Measurements from ENCODE around the gene DEXI.
"Not testable (repeated sequence)": the region's sequence is repeated elsewhere in the genome, so short reads cannot be mapped to it uniquely, and the experiment has no call there.

Gene DEXI

GRCh38 chr16:10926094-10926493, 16.2 kb downstream of the DEXI start:
- no peak for DNase-seq

DNA sequence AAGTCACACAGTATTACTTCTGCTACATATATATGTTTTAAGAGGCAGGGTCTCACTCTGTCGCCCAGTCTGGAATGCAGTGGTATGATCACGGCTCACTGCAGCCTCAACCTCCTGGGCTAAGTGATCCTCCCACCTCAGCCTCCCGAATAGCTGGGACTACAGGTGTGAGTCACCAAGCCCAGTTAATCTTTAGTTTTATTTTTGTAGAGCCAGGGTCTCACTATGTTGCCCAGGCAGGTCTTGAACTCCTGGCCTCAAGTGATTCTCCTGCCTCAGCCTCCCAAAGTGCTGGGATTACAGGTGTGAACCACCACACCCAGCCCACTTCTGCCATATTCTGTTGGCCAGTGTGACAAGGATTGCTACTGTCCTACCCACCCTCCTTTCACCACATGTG, 17.0 kb downstream of the DEXI start:
- not testable (repeated sequence) for DNase-seq

- DNase-seq, result no peak
Measured at GRCh38 chr16:10923650-10924214, 18.5 kb downstream of the DEXI start.

DNA sequence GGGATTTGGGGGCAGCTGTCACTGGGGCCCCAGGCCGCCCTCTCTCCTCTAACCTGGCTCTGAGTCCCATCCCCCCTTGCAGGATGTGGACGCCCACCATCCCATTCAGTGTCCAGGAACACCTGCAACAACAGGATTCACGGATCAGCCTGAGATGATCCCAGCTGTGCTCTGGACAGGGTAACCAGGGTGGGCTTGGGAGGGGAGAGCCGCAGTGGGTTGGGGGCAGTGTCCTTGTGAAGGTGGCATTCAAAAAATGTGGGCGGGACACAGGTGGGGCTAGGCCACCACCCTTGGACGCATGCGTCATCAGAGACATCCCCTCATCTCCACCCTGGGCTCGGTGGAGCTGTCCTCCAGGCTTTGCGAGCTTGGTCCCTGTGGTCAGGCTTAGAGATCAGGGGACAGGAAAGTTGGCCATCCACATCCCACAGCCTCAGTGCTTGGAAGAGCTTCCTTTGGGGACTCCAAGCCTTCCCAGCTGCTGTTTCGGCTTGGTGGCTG, 19.1 kb downstream of the DEXI start:
- DNase-seq, result no peak

DNA sequence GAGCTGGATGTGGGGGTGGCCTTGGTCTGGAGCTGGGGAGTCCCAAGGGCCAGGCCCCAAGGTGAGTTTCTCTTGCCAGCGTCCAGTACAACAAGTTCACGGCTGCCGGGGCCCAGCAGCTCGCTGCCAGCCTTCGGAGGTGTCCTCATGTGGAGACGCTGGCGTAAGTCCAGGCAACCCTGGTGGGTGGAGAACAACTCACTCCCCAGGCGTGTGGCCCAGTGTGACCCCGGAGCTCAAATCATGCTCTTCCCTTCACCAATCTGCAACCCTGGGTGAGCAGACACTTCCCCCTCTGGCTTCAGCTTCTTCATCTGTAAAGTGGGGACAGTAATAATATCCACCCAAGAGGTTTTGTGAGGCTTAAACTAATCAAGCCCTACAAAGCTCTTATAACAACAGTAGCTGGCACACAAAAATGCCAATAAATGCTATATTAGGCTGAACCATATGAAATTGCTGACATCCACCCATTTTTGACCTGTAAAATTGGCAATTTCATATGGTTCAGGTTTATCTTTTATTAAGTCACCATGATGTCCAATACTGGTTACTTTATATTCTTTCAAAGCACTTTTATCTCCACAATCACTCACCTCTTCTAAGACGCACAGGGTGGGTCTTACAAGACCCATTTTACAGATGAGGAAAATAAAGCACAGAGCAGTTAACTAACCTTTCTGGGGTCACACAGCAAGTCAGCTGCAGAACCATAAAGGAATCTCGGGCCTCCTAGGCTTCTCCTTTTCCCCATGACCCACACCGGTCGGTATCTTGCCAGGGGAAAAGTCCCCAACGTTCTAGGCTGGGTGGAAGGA, 19.7 kb downstream of the DEXI start:
- no peak for DNase-seq

- no peak for DNase-seq
Measured at GRCh38 chr16:10921536-10922327, 20.5 kb downstream of the DEXI start.

DNA sequence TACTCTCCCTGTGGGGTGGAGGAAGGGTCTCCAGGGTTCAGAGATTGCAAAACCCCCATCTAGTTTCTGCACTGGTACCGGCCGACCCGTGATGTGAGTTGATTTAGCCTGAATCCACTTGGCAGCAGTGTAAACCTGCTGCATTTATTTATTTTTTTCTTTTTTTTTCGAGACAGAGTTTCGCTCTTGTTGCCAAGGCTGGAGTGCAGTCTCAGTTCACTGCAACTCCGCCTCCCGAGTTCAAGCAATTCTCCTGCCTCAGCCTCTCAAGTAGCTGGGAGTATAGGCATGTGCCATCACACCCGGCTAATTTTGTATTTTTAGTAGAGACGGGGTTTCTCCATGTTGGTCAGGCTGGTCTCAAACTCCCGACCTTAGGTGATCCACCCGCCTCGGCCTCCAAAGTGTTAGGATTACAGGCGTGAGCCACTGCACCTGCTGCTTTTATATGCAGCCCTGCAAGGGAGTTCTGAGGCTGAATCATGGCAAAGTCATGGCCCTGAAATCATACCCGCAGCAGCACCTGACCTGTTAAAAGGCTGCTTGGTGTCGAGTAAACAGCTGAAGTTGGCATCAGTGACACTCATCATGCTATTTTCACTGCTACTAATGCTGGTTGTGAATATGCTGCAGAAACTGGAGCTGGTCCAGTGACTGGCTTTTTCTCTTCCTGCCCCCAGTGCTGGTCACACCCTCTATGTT, 21.4 kb downstream of the DEXI start:
- no peak for DNase-seq

DNA sequence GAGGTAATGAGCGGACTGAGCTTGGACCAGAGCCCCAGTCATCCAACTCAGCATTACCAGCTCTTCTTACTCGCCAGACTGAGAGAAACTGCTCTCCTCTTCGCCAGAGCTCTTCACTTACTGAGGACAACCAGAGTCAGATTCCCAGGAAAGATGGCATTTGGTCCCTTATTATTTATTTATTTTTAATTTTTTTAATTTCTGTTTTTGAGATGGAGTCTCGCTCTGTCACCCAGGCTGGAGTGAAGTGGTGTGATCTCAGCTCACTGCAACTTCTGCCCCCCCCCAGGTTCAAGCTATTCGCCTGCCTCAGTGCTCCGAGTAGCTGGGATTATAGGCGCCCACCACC, 23.3 kb downstream of the DEXI start:
- no peak for DNase-seq

DNA sequence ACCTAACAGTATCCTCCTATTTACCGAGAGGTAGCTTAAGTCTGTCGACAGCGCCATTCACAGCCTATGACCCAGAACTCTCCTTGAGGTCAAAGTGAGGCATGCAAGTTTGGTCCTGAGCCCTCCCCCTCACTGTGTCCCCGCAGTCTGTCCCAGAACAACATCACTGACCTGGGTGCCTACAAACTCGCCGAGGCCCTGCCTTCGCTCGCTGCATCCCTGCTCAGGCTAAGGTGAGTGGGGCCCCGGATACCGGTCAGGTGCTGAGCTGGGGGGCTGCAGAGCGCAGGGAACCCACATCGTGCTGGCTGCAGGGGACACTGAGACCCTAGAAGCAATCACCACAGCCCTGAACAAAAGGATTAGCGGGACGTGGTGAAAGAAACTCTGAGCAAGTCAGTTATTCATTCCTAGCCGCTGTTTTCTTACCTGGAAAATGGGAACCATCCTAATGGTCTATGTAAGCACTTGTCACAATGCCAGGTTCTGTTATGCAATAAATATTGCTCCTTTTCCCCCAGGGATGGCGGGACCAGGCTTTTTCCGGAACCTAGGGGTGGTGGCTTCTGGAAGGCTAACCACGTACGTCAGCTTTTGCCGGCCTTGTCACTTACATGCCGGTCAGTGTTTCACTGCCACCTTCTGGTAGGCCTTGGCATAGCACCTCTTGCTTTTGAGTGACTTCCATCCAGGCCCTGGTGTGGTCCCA, 23.8 kb downstream of the DEXI start:
- peak; percentile 89 for DNase-seq

DNA sequence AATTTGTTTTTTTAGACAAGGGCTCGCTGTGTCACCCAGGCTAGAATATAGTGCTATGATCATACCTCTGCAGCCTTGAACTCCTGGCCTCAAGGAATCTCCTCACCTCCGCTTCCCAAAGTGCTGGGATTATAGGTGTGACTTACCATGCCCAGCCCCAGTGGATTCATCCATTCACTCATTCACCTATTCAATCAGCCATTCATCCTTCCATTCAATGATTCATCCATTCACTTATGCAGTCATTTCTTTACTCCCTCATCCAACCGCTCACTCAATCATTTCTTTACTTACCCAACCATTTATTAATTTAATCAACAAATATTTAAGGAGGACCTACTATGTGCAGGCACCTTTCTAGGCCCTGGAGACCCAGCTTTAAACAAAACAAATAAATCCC, 25.7 kb downstream of the DEXI start:
- DNase-seq, result no peak

DNA sequence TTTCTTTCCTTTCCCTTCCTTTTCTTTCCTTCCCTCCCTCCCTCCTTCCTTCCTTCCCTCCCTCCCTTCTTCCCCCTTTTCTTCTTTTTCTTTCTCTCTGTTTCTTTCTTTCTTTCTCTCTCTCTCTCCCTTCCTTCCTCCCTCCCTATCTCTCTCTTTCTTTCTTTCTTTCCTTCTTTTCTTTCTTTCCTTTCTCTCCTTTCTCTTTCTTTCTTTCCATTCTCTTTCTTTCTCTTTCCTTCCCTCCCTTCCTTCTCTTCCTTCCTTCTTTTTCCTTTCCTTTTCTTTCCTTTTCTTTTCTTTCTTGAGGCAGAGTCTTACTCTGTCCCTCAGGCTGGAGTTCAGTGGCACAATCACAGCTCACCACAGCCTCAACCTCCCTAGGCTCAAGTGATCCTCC, 31.0 kb downstream of the DEXI start:
- DNase-seq, result no peak

GRCh38 chr16:10907757-10908045, 34.6 kb downstream of the DEXI start:
- no peak for DNase-seq

DNA sequence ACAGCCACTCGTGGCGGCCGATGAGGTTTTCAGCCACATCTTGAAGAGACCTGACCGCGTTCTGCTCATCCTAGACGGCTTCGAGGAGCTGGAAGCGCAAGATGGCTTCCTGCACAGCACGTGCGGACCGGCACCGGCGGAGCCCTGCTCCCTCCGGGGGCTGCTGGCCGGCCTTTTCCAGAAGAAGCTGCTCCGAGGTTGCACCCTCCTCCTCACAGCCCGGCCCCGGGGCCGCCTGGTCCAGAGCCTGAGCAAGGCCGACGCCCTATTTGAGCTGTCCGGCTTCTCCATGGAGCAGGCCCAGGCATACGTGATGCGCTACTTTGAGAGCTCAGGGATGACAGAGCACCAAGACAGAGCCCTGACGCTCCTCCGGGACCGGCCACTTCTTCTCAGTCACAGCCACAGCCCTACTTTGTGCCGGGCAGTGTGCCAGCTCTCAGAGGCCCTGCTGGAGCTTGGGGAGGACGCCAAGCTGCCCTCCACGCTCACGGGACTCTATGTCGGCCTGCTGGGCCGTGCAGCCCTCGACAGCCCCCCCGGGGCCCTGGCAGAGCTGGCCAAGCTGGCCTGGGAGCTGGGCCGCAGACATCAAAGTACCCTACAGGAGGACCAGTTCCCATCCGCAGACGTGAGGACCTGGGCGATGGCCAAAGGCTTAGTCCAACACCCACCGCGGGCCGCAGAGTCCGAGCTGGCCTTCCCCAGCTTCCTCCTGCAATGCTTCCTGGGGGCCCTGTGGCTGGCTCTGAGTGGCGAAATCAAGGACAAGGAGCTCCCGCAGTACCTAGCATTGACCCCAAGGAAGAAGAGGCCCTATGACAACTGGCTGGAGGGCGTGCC, 35.1 kb downstream of the DEXI start:
- no peak for DNase-seq

- DNase-seq, result no peak
Measured at GRCh38 chr16:10906482-10906881, 35.8 kb downstream of the DEXI start.

DNA sequence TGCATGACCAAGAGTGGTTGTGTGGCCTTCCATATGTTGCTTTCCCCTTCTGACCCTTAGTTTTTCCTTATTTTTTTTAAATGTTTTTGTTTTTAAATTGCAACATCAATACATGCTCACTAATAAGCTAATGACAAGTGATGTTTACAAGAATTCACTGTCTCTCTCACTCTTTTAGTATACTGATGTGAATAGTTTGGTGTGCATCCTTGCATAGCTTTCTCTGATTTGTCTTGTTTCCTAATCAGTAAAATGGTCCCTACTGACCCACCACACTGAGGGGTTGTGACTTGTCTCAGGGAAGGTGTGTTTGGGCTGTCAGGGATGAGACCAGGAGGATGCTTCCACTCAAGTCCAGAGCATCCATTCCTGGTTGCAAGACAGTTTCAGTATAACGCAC, 39.3 kb downstream of the DEXI start:
- DNase-seq, result no peak

DNA sequence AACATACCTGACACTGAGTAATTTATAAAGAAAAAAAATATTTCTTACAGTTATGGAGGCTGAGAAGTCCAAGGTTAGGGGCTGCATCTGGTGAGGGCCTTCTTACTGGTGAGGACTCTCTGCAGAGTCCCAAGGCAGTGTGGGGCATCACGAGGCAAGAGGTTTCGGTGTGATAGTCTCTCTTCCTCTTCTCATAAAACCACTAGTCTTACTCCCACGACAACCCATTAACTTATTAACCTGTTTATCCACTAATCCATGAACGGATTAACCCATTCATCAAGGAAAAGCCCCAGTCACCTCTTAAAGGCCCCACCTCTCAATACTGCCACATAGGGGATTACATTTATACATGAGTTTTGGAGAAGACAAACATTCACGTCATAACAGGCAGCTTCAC, 45.1 kb downstream of the DEXI start:
- no peak for DNase-seq

- no peak for DNase-seq
Measured at GRCh38 chr16:10896723-10897122, 45.5 kb downstream of the DEXI start.

- no peak for DNase-seq
Measured at GRCh38 chr16:10896165-10896564, 46.1 kb downstream of the DEXI start.

- no peak for DNase-seq
Measured at GRCh38 chr16:10895053-10895946, 47.0 kb downstream of the DEXI start.

GRCh38 chr16:10892782-10893318, 49.4 kb downstream of the DEXI start:
- DNase-seq, result no peak

GRCh38 chr16:10889855-10890254, 52.4 kb downstream of the DEXI start:
- DNase-seq, result no peak
